BLaER1 (cell line): ENCODE data around the gene UBIAD1.
A peak's percentile ranks its signal among the peaks of the same experiment; 100 is the strongest.

Experiments used
- H3K27ac ChIP-seq: shearing (Covaris generic); formaldehyde crosslinking; 2 replicates; pipeline ENCODE4 v1.8.1; 2022
- H3K27me3 ChIP-seq: shearing (Covaris generic); formaldehyde crosslinking; 2 replicates; pipeline ENCODE4 v1.8.1; 2022
- H3K36me3 ChIP-seq: shearing (Covaris generic); formaldehyde crosslinking; 2 replicates; pipeline ENCODE4 v1.8.1; 2022
- H3K4me1 ChIP-seq: shearing (Covaris generic); formaldehyde crosslinking; 2 replicates; pipeline ENCODE4 v1.8.1; 2022
- H3K4me2 ChIP-seq: shearing (Covaris generic); formaldehyde crosslinking; 2 replicates; pipeline ENCODE4 v1.8.1; 2022
- H3K4me3 ChIP-seq: shearing (Covaris generic); formaldehyde crosslinking; 2 replicates; pipeline ENCODE4 v1.8.1; 2022
- H3K9ac ChIP-seq: shearing (Covaris generic); formaldehyde crosslinking; 2 replicates; pipeline ENCODE4 v1.8.1; 2022
- H3K9me3 ChIP-seq: shearing (Covaris generic); formaldehyde crosslinking; 2 replicates; pipeline ENCODE4 v1.8.1; 2022
- H4K20me1 ChIP-seq: shearing (Covaris generic); formaldehyde crosslinking; 2 replicates; pipeline ENCODE4 v1.8.1; 2022
- Cebpa-rat ChIP-seq: shearing (Covaris generic); IDR thresholded peaks from 2 replicates; pipeline ENCODE4 v1.8.1; 2022

Gene UBIAD1

GRCh38 chr1:11308699-11309224 is 35.8 kb downstream of the UBIAD1 start:
- Histone ChIP-seq H3K27me3 (no peaks in the 10 kb centered on the region), H3K9me3 (no peaks in the 10 kb centered on the region), H3K27ac (no peak overlapping the region), H3K4me2 (no peak overlapping the region), H3K9ac (no peak overlapping the region), H3K4me3 (no peak overlapping the region), H3K36me3 (no peaks in the 10 kb centered on the region), H3K4me1 (no peaks in the 10 kb centered on the region), H4K20me1 (no peaks in the 10 kb centered on the region)
- no peak for TF ChIP-seq Cebpa-rat

GRCh38 chr1:11309385-11309784 is 36.4 kb downstream of the UBIAD1 start:
- no peak for TF ChIP-seq Cebpa-rat
- H3K27ac ChIP-seq = no peak overlapping the region
- no peaks in the 10 kb centered on the region for H4K20me1 ChIP-seq
- no peaks in the 10 kb centered on the region for H3K36me3 ChIP-seq
- no peaks in the 10 kb centered on the region for H3K27me3 ChIP-seq
- H3K4me3 ChIP-seq = no peak overlapping the region
- no peak overlapping the region for H3K9ac ChIP-seq
- no peaks in the 10 kb centered on the region for H3K4me1 ChIP-seq
- no peak overlapping the region for H3K4me2 ChIP-seq
- no peaks in the 10 kb centered on the region for H3K9me3 ChIP-seq

GRCh38 chr1:11311816-11312755 is 39.1 kb downstream of the UBIAD1 start:
- H4K20me1 ChIP-seq = no peaks in the 10 kb centered on the region
- no peaks in the 10 kb centered on the region for H3K36me3 ChIP-seq
- H3K27me3 ChIP-seq = no peaks in the 10 kb centered on the region
- TF ChIP-seq Cebpa-rat = no peak
- no peak overlapping the region for H3K27ac ChIP-seq
- no peaks in the 10 kb centered on the region for H3K9me3 ChIP-seq
- H3K4me3 ChIP-seq = no peak overlapping the region
- H3K9ac ChIP-seq = 0 out of 2 replicates have a peak overlapping the region, but pooled peaks have one; percentile 0
- H3K4me1 ChIP-seq = no peaks in the 10 kb centered on the region
- H3K4me2 ChIP-seq = no peak overlapping the region

GRCh38 chr1:11314959-11315358 is 42.0 kb downstream of the UBIAD1 start:
- Histone ChIP-seq H3K4me3 (no peak overlapping the region), H3K4me1 (no peaks in the 10 kb centered on the region), H3K9me3 (no peaks in the 10 kb centered on the region), H3K27me3 (no peaks in the 10 kb centered on the region), H3K27ac (no peak overlapping the region), H3K36me3 (no peaks in the 10 kb centered on the region), H3K9ac (no peak overlapping the region), H3K4me2 (no peak overlapping the region), H4K20me1 (no peaks in the 10 kb centered on the region)
- no peak for TF ChIP-seq Cebpa-rat

GRCh38 chr1:11316701-11317100 is 43.7 kb downstream of the UBIAD1 start:
- Histone ChIP-seq H3K4me1 (no peaks in the 10 kb centered on the region), H3K36me3 (no peaks in the 10 kb centered on the region), H3K9me3 (no peaks in the 10 kb centered on the region), H3K27ac (no peak overlapping the region), H4K20me1 (no peaks in the 10 kb centered on the region), H3K27me3 (no peaks in the 10 kb centered on the region), H3K4me2 (no peak overlapping the region), H3K4me3 (no peak overlapping the region), H3K9ac (0 out of 2 replicates have a peak overlapping the region, but pooled peaks have one; percentile 19)
- no peak for TF ChIP-seq Cebpa-rat

- no peak overlapping the region for H3K27ac ChIP-seq
- H3K4me3 ChIP-seq = no peak overlapping the region
- H3K9me3 ChIP-seq = no peaks in the 10 kb centered on the region
- no peaks in the 10 kb centered on the region for H3K36me3 ChIP-seq
- H3K4me1 ChIP-seq = peaks cover 11% of the 10 kb centered on the region
- H3K27me3 ChIP-seq = no peaks in the 10 kb centered on the region
- no peak overlapping the region for H3K9ac ChIP-seq
- H3K4me2 ChIP-seq = no peak overlapping the region
- no peak for TF ChIP-seq Cebpa-rat
- H4K20me1 ChIP-seq = no peaks in the 10 kb centered on the region
These were observed 46.0 kb downstream of the UBIAD1 start for GRCh38 chr1:11318982-11319381.

GRCh38 chr1:11320153-11320936 is 47.3 kb downstream of the UBIAD1 start:
- no peak for TF ChIP-seq Cebpa-rat

GRCh38 chr1:11321656-11322491 is 48.9 kb downstream of the UBIAD1 start:
- Histone ChIP-seq H4K20me1 (no peaks in the 10 kb centered on the region), H3K4me2 (no peak overlapping the region), H3K27ac (no peak overlapping the region), H3K9me3 (no peaks in the 10 kb centered on the region), H3K27me3 (no peaks in the 10 kb centered on the region), H3K4me1 (peaks cover 11% of the 10 kb centered on the region), H3K4me3 (no peak overlapping the region), H3K9ac (no peak overlapping the region), H3K36me3 (no peaks in the 10 kb centered on the region)
- TF ChIP-seq Cebpa-rat = no peak

More at GRCh38 chr1:11320153-11320936, 47.3 kb downstream of the UBIAD1 start:
- H3K36me3 ChIP-seq = no peaks in the 10 kb centered on the region
- no peaks in the 10 kb centered on the region for H3K9me3 ChIP-seq
- H3K27me3 ChIP-seq = no peaks in the 10 kb centered on the region
- H3K27ac ChIP-seq = no peak overlapping the region
- peaks cover 11% of the 10 kb centered on the region for H3K4me1 ChIP-seq
- no peak overlapping the region for H3K9ac ChIP-seq
- H3K4me3 ChIP-seq = no peak overlapping the region
- no peaks in the 10 kb centered on the region for H4K20me1 ChIP-seq
- no peak overlapping the region for H3K4me2 ChIP-seq

GRCh38 chr1:11324567-11325165 is 51.7 kb downstream of the UBIAD1 start:
- Histone ChIP-seq H4K20me1 (no peaks in the 10 kb centered on the region), H3K27me3 (no peaks in the 10 kb centered on the region), H3K4me1 (peaks cover 11% of the 10 kb centered on the region), H3K36me3 (no peaks in the 10 kb centered on the region), H3K27ac (no peak overlapping the region; the same call in 1 of the 2 replicates), H3K9me3 (no peaks in the 10 kb centered on the region), H3K4me3 (no peak overlapping the region), H3K9ac (no peak overlapping the region), H3K4me2 (no peak overlapping the region)
- no peak for TF ChIP-seq Cebpa-rat
